GM23338 (cell line): ENCODE data around the gene TOR2A. TPM values are rescaled to one million over a fixed set of nuclear protein-coding genes. Genes with fewer than 3 reads are reported as not detected.

Source experiments
- ATAC-seq: fragments of 200-7000 bp; cut with Tn5 transposase; 3 replicates; pipeline ENCODE4 v1.9.1; 2020
- DNase-seq: peaks from one replicate; pipeline ENCODE4 v3.0.0-alpha.2; 2015; ENCODE audit warnings: low spot score
- H2AFZ ChIP-seq: fragments of 200-600 bp; sonication (generic); 2 replicates; pipeline ENCODE4 v1.8.0; 2016; ENCODE audit warnings: antibody characterized with exemption, mild to moderate bottlenecking, moderate library complexity
- H3F3A ChIP-seq: fragments of 200-600 bp; sonication (generic); replicated peaks from 2 replicates; pipeline ENCODE4 v1.8.0; 2017; ENCODE audit warnings: antibody characterized with exemption, mixed run types, low read depth
- H3K27ac ChIP-seq: fragments of 200-600 bp; sonication (generic); 2 replicates; pipeline ENCODE4 v1.6.1; 2016; ENCODE audit warnings: low read depth
- H3K27me3 ChIP-seq: fragments of 200-600 bp; sonication (generic); 2 replicates; pipeline ENCODE4 v1.8.0; 2016; ENCODE audit warnings: mild to moderate bottlenecking, mixed run types, moderate library complexity; ENCODE audit not compliant: insufficient read depth
- H3K36me3 ChIP-seq: fragments of 200-600 bp; sonication (generic); 2 replicates; pipeline ENCODE4 v1.8.0; 2016; ENCODE audit warnings: mild to moderate bottlenecking; ENCODE audit not compliant: insufficient read depth
- H3K4me1 ChIP-seq: fragments of 200-600 bp; sonication (generic); 2 replicates; pipeline ENCODE4 v1.8.0; 2016; ENCODE audit warnings: mild to moderate bottlenecking, moderate library complexity; ENCODE audit not compliant: insufficient read depth
- H3K4me2 ChIP-seq: fragments of 200-600 bp; sonication (generic); 2 replicates; pipeline ENCODE4 v1.7.1; 2017; ENCODE audit warnings: mixed run types
- H3K4me3 ChIP-seq: fragments of 200-600 bp; sonication (generic); 2 replicates; pipeline ENCODE4 v1.6.1; 2016; ENCODE audit warnings: mixed run types
- H3K79me2 ChIP-seq: fragments of 200-600 bp; sonication (generic); replicated peaks from 2 replicates; pipeline ENCODE4 v1.8.0; 2017; ENCODE audit warnings: mild to moderate bottlenecking; ENCODE audit not compliant: insufficient read depth
- H3K9me2 ChIP-seq: fragments of 200-600 bp; sonication (generic); 2 replicates; pipeline ENCODE4 v1.8.0; 2017; ENCODE audit not compliant: insufficient read depth
- H4K20me1 ChIP-seq: fragments of 200-600 bp; sonication (generic); replicated peaks from 2 replicates; pipeline ENCODE4 v1.8.0; 2017; ENCODE audit warnings: mild to moderate bottlenecking; ENCODE audit not compliant: insufficient read depth
- H3K27ac Mint-ChIP-seq: 2 replicates; pipeline ENCODE4 v1.8.0; 2020; ENCODE audit warnings: inconsistent platforms, mild to moderate bottlenecking, moderate library complexity, mixed read lengths
- H3K27me3 Mint-ChIP-seq: 3 replicates; pipeline ENCODE4 v1.8.0; 2022; ENCODE audit warnings: low read depth, mild to moderate bottlenecking, moderate library complexity, mixed read lengths, inconsistent platforms; ENCODE audit not compliant: insufficient read depth, poor library complexity
- H3K36me3 Mint-ChIP-seq: 3 replicates; pipeline ENCODE4 v1.8.0; 2021; ENCODE audit warnings: low read depth, mild to moderate bottlenecking, inconsistent platforms, moderate library complexity, mixed read lengths
- H3K4me1 Mint-ChIP-seq: 3 replicates; pipeline ENCODE4 v1.8.0; 2020; ENCODE audit warnings: mild to moderate bottlenecking, inconsistent platforms, mixed read lengths
- H3K4me3 Mint-ChIP-seq: 3 replicates; pipeline ENCODE4 v1.8.0; 2021; ENCODE audit warnings: moderate library complexity, mild to moderate bottlenecking, inconsistent platforms, mixed read lengths
- H3K9me3 Mint-ChIP-seq: 3 replicates; pipeline ENCODE4 v1.8.0; 2020; ENCODE audit warnings: moderate library complexity, mild to moderate bottlenecking, inconsistent platforms, mixed read lengths
- EZH2phosphoT487 ChIP-seq: fragments of 200-600 bp; sonication (generic); IDR thresholded peaks from one replicate; pipeline ENCODE4 v1.8.1; 2018; ENCODE audit warnings: antibody characterized with exemption; ENCODE audit not compliant: unreplicated experiment
- JUNB ChIP-seq: IDR thresholded peaks from one replicate; pipeline ENCODE4 v1.6.1; 2016; ENCODE audit warnings: antibody characterized with exemption; ENCODE audit not compliant: unreplicated experiment
- NANOG ChIP-seq: IDR thresholded peaks from 2 replicates; pipeline ENCODE4 v1.6.1; 2016; ENCODE audit warnings: antibody characterized with exemption, borderline replicate concordance
- REST ChIP-seq: IDR thresholded peaks from one replicate; pipeline ENCODE4 v1.6.1; 2018; ENCODE audit warnings: antibody characterized with exemption; ENCODE audit not compliant: unreplicated experiment
- STAT1 ChIP-seq: IDR thresholded peaks from one replicate; pipeline ENCODE4 v1.6.1; 2016; ENCODE audit warnings: antibody characterized with exemption; ENCODE audit not compliant: unreplicated experiment
- ZNF331 ChIP-seq: fragments of 250-450 bp; sonication (Bioruptor Pico); IDR thresholded peaks from 2 replicates; pipeline ENCODE4 v1.5.0; 2020; ENCODE audit warnings: low read depth, mild to moderate bottlenecking, moderate library complexity
- polyA plus RNA-seq: library from polyadenylated mRNA; unstranded; fragments of >200 nt; fragmentation: Nextera tagmentation; extraction: Ambion mirVana; gene quantifications from 2 replicates; pipeline ENCODE4 v1.2.1, GENCODE V29; 2016
- total RNA-seq: library from RNA; depleted of rRNA; stranded (reverse); fragments of >200 nt; shearing (Covaris generic); gene quantifications from 2 replicates; pipeline ENCODE4 v1.2.3, GENCODE V29; 2014

Gene TOR2A
- total and polyA plus RNA-seq, 2 experiments from 2014 or later = 14.4 to 23.5 TPM

- Histone ChIP-seq H3K4me2 (no peak overlapping the region), H3K9me2 (peaks cover 3% of the 10 kb centered on the region; the same call in 1 of the 2 replicates), H3K27me3 (no peaks in the 10 kb centered on the region), H3F3A (no peaks in the 10 kb centered on the region), H2AFZ (no peak overlapping the region), H3K4me3 (no peak overlapping the region), H4K20me1 (0 out of 2 replicates have a peak, but pooled peaks cover 3% of the 10 kb centered on the region), H3K36me3 (no peaks in the 10 kb centered on the region), H3K27ac (no peak overlapping the region), H3K4me1 (no peaks in the 10 kb centered on the region), H3K79me2 (no peaks in the 10 kb centered on the region)
- DNase-seq (no peak), ATAC-seq (no peak)
- no peak overlapping the region for H3K4me3 Mint-ChIP-seq
- TF ChIP-seq NANOG (no peak), REST (no peak), STAT1 (no peak), JUNB (no peak), EZH2phosphoT487 (no peak), ZNF331 (no peak)
- H3K9me3 Mint-ChIP-seq = no peaks in the 10 kb centered on the region
- peaks cover 9% of the 10 kb centered on the region for H3K27me3 Mint-ChIP-seq
- no peak overlapping the region for H3K27ac Mint-ChIP-seq
- H3K4me1 Mint-ChIP-seq = no peaks in the 10 kb centered on the region
- peaks cover 28% of the 10 kb centered on the region for H3K36me3 Mint-ChIP-seq
Observed at GRCh38 chr9:127690735-127691134, 44.4 kb downstream of the TOR2A start.

GRCh38 chr9:127689329-127690000 is 45.6 kb downstream of the TOR2A start:
- Histone ChIP-seq H3K79me2 (no peaks in the 10 kb centered on the region), H3K27me3 (no peaks in the 10 kb centered on the region), H3K9me2 (peaks cover 3% of the 10 kb centered on the region; the same call in 1 of the 2 replicates), H3K4me1 (no peaks in the 10 kb centered on the region), H3F3A (no peaks in the 10 kb centered on the region), H3K4me3 (no peak overlapping the region), H2AFZ (no peak overlapping the region), H3K27ac (no peak overlapping the region), H3K4me2 (no peak overlapping the region), H4K20me1 (0 out of 2 replicates have a peak, but pooled peaks cover 3% of the 10 kb centered on the region), H3K36me3 (no peaks in the 10 kb centered on the region)
- Mint-ChIP-seq H3K4me3 (no peak overlapping the region), H3K27ac (no peak overlapping the region), H3K27me3 (peaks cover 7% of the 10 kb centered on the region), H3K9me3 (no peaks in the 10 kb centered on the region), H3K4me1 (no peaks in the 10 kb centered on the region), H3K36me3 (peaks cover 28% of the 10 kb centered on the region)
- no peak for TF ChIP-seq STAT1
- DNase-seq = no peak
- ATAC-seq = no peak
